GM19035 (cell line): ENCODE data around the gene AFDN.
"Not testable (repeated sequence)": the region's sequence is repeated elsewhere in the genome, so short reads cannot be mapped to it uniquely, and the experiment has no call there.

Experiments used
- ATAC-seq: cut with Tn5 transposase; IDR thresholded peaks from one replicate; pipeline ENCODE4 v1.9.1; 2021; ENCODE audit not compliant: unreplicated experiment

AFDN gene

DNA sequence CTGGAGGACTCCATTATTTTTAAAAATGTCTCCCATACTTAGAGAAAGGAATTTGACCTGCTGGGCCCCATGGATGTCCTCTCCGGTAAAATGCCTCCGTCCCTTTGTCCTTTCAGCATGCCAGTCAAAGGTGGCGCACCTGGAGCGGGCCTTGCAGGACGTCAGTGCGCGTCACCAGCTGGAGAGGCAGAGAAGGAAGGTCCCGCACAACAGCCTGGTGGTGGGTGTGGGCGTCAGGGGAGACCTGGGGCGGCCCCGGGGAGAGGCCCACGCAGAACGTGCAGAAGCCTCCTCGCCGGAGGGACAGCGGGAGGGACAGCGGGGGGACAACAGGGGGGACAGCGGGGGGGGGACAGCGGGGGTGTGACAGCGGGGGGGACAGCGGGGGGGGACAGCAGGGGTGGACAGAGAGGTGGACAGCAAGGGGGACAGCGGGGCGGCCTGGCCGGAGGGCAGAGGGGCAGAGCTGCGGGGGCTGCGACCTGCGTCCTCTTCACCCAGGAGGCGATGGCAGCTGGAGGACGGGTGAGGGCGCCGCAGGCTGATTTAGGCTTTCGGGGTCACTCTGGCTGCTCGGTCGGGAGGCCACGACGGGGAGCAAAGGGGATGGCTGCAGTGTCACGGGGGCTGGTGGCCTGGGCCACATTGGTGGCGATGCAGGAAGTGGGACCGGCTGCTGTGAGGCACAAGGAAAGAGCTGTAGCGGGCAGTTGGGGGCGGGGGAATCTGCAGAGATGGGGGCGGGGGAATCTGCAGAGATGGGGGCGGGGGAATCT lies 169.9 kb downstream of the AFDN start:
- no peak for ATAC-seq

DNA sequence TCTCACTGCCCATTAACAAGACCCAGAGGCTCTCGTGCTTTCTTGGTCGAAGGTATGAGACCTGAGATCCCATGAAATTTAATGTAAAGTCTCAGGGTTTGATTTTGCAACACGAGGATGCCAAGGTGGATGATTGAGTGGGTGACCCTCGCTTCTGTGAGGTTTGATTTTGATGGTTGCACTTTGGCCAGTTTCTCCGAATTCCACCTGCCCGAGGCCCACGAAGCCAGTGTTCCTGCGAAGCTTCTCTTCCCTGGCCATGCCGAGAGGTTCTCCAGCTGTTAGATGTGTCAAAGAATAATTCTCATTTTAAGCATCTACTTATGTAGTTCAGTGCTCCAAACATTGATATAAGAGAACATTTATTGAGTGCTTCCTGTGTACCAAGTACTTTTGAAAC lies 170.9 kb downstream of the AFDN start, which contains the start of gene KIF25:
KIF25 (plus strand) TSS at position 30 of the 400 bp plus-strand sequence. CDS start 31,915 bp downstream, outside the sequence.
- no peak for ATAC-seq

DNA sequence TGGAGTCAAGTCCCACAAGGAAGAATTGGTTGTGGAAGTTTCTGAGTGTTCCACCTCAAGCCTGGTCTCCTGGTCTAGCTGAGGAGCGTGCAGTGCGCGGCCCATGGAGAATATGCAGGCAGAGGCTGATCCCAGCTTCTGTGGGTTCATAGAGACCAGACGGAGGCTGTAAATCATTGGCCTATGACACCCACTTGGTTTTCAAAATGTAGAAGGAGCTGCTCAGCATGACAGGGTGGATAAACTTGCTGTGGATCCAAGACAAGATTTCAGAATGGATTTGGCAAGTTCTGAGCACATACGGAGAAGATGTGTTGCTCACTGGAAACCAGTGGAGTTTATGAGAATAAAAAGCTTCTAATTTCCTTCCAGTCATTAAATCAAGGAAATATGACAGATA lies 171.5 kb downstream of the AFDN start:
- ATAC-seq, result no peak

DNA sequence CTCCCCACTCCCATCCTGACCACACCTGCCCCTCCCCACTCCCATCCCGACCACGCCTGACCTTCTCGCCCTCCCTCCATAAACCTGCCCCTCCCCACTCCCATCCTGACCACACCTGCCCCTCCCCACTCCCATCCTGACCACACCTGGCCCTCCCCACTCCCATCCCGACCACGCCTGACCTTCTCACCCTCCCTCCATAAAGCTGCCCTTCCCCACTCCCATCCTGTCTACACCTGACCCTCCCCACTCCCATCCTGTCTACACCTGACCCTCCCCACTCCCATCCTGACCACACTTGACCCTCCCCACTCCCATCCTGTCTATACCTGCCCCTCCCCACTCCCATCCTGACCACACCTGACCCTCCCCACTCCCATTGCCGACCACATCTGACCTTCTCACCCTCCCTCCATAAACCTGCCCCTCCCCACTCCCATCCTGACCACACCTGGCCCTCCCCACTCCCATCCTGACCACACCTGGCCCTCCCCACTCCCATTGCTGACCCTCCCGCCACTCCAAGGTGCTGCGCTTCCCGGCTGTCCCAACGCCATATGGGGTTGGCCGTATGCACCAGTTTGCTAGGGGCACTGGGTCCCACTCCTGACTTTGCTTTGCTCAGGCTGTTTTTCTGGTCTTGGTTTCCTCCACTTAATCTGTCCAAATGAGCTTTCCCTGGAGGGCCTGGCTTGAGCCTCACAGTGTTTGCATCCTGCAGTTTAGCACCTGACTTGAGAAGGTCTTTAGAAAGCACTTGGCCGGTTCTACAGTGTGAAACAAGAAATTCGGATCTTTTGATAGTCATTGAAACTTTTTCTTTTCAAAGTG lies 173.7 kb downstream of the AFDN start:
- no peak for ATAC-seq

DNA sequence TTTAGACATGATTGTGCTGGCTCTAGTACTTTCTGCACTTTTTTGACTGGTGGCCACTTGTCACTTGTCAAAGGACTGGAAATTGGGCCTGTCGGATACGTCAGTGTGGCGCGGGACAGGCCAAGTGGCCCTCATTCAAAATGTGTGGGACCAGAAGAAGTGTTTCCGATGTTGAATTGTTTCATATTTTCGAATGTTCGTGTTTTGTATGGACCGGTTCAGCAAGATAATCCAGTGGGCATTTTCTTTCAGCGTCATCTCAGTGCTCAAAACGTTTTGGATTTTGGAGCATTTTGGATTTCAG lies 174.3 kb downstream of the AFDN start:
- no peak for ATAC-seq

DNA sequence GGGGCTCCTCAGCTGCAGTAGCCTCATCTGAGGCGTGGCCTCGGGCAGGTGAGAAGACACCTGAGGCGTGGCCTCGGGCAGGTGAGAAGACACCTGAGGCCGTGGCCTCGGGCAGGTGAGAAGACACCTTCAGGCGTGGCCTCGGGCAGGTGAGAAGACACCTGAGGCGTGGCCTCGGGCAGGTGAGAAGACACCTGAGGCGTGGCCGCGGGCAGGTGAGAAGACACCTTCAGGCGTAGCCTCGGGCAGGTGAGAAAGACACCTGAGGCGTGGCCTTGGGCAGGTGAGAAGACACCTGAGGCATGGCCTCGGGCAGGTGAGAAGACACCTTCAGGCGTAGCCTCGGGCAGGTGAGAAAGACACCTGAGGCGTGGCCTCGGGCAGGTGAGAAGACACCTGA lies 174.8 kb downstream of the AFDN start:
- ATAC-seq, result not testable (repeated sequence)

DNA sequence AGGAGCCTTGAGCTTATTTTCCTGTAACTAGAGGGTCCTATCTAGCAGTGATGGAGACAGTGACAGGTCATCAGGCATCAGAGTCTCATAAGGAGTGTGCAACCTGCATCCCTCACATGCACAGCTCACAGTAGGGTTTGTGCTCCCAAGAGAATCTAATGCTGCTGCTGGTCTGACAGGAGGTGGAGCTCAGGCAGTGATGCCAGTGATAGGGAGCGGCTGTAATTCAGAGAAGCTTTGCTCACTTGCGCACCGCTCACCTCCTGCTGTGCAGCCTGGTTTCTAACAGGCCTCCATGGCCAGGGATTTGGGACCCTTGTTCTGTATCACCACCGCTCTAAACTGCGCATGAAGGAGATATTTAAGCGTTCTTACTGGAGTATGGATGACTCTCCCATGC lies 176.1 kb downstream of the AFDN start:
- ATAC-seq, result no peak

DNA sequence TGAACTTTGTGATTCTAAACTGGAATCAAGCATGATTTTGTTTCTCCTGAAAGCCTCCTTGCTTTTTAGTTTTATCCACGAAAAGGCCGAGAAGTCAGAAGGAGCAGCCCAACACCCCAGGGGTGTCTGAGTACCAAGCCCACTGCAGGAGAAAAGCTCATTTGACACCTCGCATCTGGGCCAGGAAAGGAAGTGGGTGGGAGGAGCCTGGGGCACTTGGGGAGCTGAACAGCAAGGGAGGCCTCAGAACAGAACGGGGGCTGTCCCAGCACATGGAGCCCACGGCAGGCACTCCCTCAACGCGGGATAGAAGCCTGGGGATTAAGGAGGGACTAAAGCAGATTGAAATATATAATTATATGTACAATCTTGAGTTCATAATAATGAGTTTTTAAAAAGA lies 177.3 kb downstream of the AFDN start:
- no peak for ATAC-seq

DNA sequence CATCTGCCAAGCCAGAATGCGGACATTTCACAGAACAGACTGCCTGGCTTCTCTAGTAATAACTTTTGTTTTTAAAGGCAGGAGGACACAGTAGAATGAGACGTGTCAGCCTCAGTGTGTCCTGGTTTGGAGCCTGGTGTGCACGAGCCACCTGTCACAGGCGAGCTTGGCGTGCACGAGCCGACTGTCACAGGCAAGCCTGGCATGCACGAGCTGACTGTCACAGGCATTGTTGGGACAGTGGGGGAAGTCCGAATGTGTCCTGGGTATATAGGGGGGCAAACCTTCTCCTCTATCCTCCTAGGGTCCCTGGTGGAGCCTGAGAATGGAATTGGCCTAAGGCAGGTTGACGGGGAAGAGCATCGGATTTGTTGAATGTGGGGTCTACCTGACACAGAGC lies 178.2 kb downstream of the AFDN start:
- no peak for ATAC-seq

DNA sequence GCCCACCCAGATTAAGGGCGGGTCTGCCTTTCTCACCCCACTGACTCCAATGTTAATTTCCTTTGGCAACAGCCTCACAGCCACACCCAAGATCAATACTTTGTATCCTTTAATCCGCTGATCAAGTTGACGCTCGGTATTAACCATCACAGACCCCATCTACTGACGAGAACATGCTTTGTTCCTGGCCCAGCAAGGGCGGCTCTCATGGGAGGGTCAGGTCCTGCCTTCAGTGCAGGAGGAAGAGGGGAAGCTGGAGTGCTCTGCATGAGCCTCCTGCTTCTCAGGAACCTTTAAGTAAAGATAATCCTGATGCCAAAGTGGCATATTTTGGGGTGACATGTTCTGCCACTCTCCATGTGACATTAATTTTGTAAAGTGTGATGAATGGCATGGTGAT lies 179.1 kb downstream of the AFDN start:
- no peak for ATAC-seq

DNA sequence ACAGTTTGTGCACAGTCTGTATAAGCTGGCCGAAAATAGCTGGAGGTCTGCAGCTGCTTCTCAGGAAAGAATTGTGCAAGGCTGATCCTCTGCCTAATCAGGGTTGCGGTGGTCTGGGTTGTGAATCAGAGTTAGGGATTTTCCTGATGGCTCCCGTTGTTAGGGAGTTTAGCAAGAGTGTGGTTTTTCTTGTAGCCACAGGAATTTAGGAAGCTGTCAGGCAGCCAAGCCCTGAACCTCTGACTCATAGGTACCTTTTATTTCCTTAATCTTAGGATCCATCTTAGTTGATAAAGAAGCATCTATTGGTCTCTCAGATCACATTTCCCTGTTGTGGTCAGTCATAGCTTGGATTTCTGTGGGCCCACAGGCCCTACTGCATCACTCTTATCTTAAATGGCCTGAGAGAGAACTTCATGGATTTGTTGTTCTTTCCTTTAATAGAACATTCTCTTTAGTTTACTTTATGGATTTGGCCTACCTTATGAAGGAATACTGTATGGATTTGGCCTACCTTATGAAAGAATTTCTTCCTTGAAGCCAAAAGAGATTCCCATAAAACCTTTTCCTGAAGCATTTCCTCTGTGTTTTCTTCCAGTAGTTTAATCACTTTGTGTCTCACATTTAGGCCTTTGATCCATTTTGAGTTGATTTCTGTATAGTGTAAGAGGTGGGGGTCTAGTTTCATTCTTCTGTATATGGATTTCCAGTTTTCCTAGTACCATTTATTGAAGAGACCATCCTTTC lies 181.1 kb downstream of the AFDN start:
- no peak for ATAC-seq

DNA sequence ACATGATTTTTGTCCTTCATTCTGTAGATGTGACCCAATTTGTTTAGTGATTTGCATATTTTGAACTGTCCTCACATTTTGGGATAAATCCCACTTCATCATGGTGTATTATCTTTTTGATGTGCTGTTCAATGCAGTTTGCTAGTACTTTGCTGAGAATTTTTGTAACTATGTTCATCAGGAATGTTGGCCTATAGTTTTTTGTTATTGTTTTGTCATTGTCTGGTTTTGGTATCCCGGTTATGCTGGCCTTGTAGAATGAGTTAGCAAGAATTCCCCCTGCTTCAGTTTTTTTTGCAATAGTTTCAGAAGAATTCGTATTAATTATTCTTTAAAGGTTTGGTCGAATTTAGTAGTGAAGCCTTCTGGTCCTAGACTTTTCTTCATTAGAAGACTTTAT lies 182.6 kb downstream of the AFDN start:
- no peak for ATAC-seq

DNA sequence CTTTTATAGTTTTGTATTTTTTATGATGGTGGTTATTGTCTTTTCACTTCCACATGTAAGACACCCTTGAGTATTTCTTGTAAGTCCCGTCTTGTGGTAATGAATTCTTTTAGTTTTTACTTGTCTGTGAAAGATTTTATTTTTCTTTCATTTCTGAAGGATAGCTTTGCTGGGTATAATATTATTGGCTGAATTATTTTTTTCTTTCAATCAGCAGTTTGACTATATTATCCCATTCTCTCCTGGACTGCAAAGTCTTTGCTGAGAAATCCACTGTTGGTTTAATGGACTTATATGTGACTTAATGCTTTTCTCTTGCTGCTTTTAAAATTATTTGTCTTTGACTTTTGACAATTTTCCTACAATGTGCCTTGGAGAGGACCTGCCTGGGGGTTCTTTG lies 184.6 kb downstream of the AFDN start:
- ATAC-seq, result no peak

DNA sequence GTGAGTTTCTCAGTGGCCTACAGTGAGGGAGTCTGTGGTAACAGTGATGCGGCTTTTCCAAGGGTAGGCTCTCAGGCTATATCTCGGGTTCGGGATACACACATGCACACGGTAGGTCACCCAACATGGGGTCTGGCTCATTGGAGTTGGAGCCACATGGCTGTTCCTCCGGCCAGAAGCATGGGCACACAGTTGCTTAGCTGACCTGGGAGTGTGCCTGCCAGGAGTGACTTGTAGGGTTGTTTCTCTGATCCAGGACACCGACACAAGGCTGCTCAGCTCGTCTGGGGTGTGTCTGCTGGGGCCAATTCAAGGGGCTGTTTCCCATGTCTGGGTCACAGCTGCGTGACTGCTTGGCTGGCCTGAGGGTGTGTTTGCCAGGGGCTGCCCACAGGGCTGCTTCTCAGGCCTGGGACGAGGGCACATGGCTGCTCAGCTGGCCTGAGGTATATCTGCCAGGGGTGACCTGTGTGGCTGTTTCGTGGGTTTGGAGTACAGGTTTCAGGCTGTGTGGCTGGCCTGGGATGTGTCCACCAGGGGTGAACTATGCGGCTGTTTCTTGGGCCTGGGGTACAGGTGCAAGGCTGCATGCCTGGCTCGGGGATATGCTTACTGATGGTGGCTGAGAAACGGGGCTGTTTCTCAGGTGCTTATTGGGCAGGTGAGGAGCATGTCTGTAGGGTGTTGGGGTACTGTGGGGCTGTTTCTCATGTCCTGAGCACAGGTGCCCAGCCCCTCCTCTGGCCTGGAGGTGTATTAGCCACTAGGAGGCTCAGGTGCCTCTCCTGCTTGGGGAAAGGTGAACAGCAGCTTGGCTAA lies 185.9 kb downstream of the AFDN start:
- no peak for ATAC-seq

DNA sequence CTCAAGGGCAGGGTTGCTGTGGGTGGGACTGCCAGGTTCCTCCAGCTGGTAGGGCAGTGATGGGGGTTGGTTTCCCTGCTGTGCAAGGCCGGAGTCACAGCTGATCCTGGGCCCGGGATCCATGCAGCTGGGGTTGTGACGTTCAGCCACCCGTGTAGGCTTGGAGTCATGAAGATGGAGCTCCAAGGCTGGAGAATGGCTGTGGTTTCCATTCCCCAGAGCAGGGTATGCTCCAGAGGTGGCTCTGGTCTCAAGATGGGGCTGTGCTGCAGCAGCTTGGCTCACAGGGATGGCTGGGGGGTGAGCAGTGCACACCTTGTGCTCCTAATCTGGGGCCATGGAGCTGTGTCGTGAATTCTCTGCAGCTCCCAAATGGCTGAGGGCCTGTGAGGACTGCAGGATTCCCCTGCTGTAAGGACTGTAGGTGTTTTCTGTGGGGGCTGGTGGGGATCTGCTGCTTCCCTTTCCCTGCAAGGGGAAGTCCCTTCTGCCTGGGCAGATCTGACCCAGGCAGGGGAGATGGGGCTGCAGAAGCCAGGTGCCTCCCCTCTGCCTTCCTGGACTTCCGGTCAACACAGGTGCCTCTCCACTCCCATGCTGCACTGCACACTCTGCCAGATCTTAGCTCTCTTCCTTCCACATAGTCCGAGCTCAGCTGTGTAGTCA lies 186.7 kb downstream of the AFDN start:
- ATAC-seq, result no peak

DNA sequence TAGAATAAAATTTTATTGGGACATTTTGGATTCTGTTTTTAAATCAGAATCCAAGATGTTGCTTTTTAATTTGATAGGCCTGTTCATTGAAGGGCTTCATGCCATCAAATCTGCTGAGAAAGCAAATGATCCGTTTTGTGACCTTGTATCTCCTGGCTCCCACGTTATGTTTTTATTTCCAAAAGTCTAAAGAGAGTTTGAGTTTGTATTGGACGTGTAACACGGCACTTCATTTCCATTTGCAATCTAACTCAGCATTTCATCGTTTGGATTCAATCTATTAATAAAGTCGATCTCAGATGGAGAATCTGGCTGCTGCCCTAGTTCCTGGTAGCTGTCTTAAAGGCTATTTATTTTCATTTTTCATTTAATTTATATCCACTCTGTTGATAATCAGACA lies 187.7 kb downstream of the AFDN start:
- no peak for ATAC-seq

DNA sequence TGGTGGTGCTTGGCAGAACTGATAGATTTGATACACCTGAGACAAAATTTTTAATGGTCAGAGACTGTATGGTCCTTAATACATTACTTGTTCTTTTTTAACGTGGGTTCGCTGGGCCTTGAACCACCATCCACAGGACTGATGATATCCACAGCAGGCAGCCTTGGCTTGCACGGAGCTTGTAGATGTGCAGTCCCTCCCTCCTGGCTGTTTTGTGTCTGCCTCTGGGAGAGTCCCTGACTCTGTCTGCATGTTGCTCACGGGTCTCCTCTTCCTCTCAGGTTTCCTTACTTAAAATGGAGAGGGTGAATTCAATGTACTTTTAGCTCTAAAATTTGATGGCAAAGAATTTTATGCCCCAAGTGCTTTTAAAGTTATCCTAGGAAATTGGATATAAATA lies 188.3 kb downstream of the AFDN start:
- no peak for ATAC-seq

DNA sequence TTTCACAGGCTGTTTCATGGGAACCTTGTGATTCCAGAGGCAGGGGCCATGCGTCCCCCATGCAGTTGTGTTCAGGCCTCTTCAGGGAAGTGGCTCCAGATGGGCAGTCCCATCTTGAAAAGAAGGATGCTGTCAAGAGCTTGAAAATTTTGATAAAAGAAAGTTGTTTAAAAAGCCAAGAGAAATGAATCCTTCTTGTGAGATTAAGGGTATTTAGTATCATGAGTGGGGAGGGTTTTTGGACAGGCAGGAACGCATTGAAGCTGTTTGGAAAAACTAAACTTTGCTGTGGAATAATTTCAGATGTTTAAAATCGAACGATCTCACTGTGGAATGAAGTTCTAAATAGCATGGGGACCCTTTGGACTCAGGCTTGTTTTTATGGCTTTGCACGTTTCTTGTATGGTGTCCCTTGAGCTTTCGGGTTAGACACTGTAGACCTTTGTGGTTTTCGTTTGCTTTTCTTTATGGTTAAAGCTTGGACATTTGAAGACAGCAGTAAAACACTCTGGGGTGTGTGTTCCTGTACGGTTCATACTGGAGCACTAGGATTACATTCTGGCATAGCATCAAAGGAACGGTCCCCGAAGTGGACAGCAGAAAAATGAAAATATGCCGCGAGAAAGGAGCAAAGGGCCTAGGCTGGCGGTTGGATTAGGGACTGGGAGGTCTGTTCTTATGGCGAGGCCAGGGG lies 188.9 kb downstream of the AFDN start:
- no peak for ATAC-seq

DNA sequence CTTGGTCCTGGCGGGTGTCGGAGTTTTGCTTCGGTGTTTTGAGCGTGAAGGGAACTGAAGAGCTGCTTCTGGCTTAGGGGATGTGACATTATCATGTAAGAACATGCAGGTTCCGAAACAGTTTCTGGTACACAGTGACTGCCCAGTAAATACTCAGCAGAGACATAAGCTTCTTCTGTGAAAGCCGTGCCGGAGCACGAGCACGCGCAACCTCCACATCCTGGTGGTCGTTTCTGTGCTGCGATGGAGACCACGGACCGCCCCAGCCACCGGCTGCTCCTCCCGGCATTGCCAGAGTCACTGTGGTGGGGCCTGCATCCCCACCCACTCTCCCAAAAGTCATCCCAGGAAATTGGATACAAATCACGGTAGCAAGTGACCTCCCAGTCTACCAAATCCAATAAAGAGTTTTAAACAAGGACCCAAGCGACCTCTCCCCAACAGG lies 189.5 kb downstream of the AFDN start:
- ATAC-seq, result no peak
